PC-9 (cell line): ENCODE measurements around the gene PTPN20. TPM values are rescaled to one million over a fixed set of nuclear protein-coding genes. Genes with fewer than 3 reads are reported as not detected.

Experiments
- BruUV-seq: library from RNA; stranded (reverse); fragments of 400-500 nt; replicated peaks from 2 replicates; lab custom pipeline; 2021; lab: Mats Ljungman, UMichigan
- CTCF ChIA-PET: fragments of 300-600 bp; sonication (Branson Sonifier 250); formaldehyde crosslinking; loops from one replicate; lab custom pipeline; 2022; ENCODE audit warnings: antibody characterized with exemption; lab: Charles Lee
- POLR2A ChIA-PET: fragments of 300-600 bp; sonication (Branson Sonifier 250); formaldehyde crosslinking; loops from one replicate; lab custom pipeline; 2022; ENCODE audit warnings: antibody characterized with exemption; ENCODE audit not compliant: unreplicated experiment; lab: Charles Lee
- DNase-seq, 2 experiments: peaks; one replicate each; pipeline versions ENCODE4 v3.0.0 to v3.0.0-alpha.2; 2015 to 2022; ENCODE audit warnings: mixed read lengths in 1 of 2
- H2AFZ ChIP-seq: fragments of 200-600 bp; sonication (generic); 2 replicates; pipeline ENCODE4 v1.8.1; 2017; ENCODE audit warnings: antibody characterized with exemption
- H3F3A ChIP-seq: fragments of 200-600 bp; sonication (generic); 2 replicates; pipeline ENCODE4 v1.8.1; 2017; ENCODE audit warnings: antibody characterized with exemption, mild to moderate bottlenecking, low read depth; ENCODE audit not compliant: insufficient read depth
- H3K27ac ChIP-seq: fragments of 200-600 bp; sonication (generic); 2 replicates; pipeline ENCODE4 v1.6.1; 2016; ENCODE audit warnings: mixed run types
- H3K27me3 ChIP-seq: fragments of 200-600 bp; sonication (generic); 2 replicates; pipeline ENCODE4 v1.6.1; 2016; ENCODE audit warnings: low read depth, mixed run types; ENCODE audit not compliant: insufficient read depth
- H3K36me3 ChIP-seq: fragments of 200-600 bp; sonication (generic); 2 replicates; pipeline ENCODE4 v1.6.1; 2016; ENCODE audit warnings: low read depth, mixed run types
- H3K4me1 ChIP-seq: fragments of 200-600 bp; sonication (generic); replicated peaks from 2 replicates; pipeline ENCODE4 v1.6.1; 2016; ENCODE audit warnings: mixed run types; ENCODE audit not compliant: insufficient read depth
- H3K4me2 ChIP-seq: fragments of 200-600 bp; sonication (generic); 2 replicates; pipeline ENCODE4 v1.6.1; 2017; ENCODE audit warnings: mixed run types
- H3K4me3 ChIP-seq: fragments of 200-600 bp; sonication (generic); 2 replicates; pipeline ENCODE4 v1.6.1; 2016; ENCODE audit warnings: mixed run types
- H3K79me2 ChIP-seq: fragments of 200-600 bp; sonication (generic); 2 replicates; pipeline ENCODE4 v1.6.1; 2017; ENCODE audit warnings: low read depth, mixed run types
- H3K9me2 ChIP-seq: fragments of 200-600 bp; sonication (generic); 2 replicates; pipeline ENCODE4 v1.8.1; 2017; ENCODE audit warnings: mild to moderate bottlenecking; ENCODE audit not compliant: insufficient read depth
- H3K9me3 ChIP-seq: fragments of 200-600 bp; sonication (generic); 2 replicates; pipeline ENCODE4 v1.8.1; 2016; ENCODE audit warnings: low read depth; ENCODE audit not compliant: insufficient read depth
- H4K20me1 ChIP-seq: fragments of 200-600 bp; sonication (generic); 2 replicates; pipeline ENCODE4 v1.8.1; 2017; ENCODE audit not compliant: insufficient read depth
- CTCF ChIP-seq: fragments of 200-600 bp; sonication (generic); conservative IDR thresholded peaks from 2 replicates; pipeline ENCODE4 v1.6.1; 2017; ENCODE audit warnings: mixed run types, antibody characterized with exemption, mild to moderate bottlenecking, moderate library complexity
- EZH2 ChIP-seq: fragments of 200-600 bp; sonication (generic); IDR thresholded peaks from 2 replicates; pipeline ENCODE4 v1.8.0; 2017; ENCODE audit warnings: antibody characterized with exemption, low read depth
- intact Hi-C: fragments of 100-400 bp; cut with micrococcal nuclease; formaldehyde crosslinking; loops from one replicate; pipeline ENCODE4 v1.10.0; 2022; ENCODE audit not compliant: unreplicated experiment
- total RNA-seq: library from RNA; stranded (reverse); gene quantifications from 2 replicates; pipeline ENCODE4 v1.2.3, GENCODE V29; 2021

PTPN20 gene
- total RNA-seq, 1 experiment from 2014 or later = 19.1 TPM

GRCh38 chr10:47009215-47009838 lies 98.1 kb downstream of the PTPN20 start:
- intact Hi-C loops = no loop called here

GRCh38 chr10:47010036-47010435 lies 98.8 kb downstream of the PTPN20 start:
- TF ChIP-seq EZH2 (no peak), CTCF (no peak)
- Histone ChIP-seq H3K27me3 (no peaks in the 10 kb centered on the region), H3K4me1 (no peaks in the 10 kb centered on the region), H2AFZ (no peak overlapping the region), H3K36me3 (no peaks in the 10 kb centered on the region), H4K20me1 (no peaks in the 10 kb centered on the region), H3K4me2 (no peak overlapping the region), H3K9me2 (no peaks in the 10 kb centered on the region), H3K9me3 (no peaks in the 10 kb centered on the region), H3K27ac (no peak overlapping the region), H3K4me3 (no peak overlapping the region), H3F3A (no peaks in the 10 kb centered on the region), H3K79me2 (no peaks in the 10 kb centered on the region)
- CTCF ChIA-PET = no interaction called here
- intact Hi-C loops = no loop called here
- BruUV-seq = no TSS peak
- no peak for DNase-seq
- POLR2A ChIA-PET = no interaction called here

More at GRCh38 chr10:47009215-47009838, 98.1 kb downstream of the PTPN20 start:
- no peaks in the 10 kb centered on the region for H3K4me1 ChIP-seq
- H4K20me1 ChIP-seq = no peaks in the 10 kb centered on the region
- H3K4me3 ChIP-seq = no peak overlapping the region
- no peak overlapping the region for H3K27ac ChIP-seq
- TF ChIP-seq EZH2 (no peak), CTCF (no peak)
- DNase-seq = no peak
- no peaks in the 10 kb centered on the region for H3K27me3 ChIP-seq
- ChIA-PET POLR2A (interaction anchor here (0.6 kb wide), 1 partner anchor 387 kb away, joined by 6 read pairs; no protein-coding TSS in a partner anchor), CTCF (no interaction called here)
- H3K9me3 ChIP-seq = no peaks in the 10 kb centered on the region
- BruUV-seq = no TSS peak
- H3K4me2 ChIP-seq = no peak overlapping the region
- no peaks in the 10 kb centered on the region for H3K36me3 ChIP-seq
- no peaks in the 10 kb centered on the region for H3F3A ChIP-seq
- H2AFZ ChIP-seq = no peak overlapping the region
- no peaks in the 10 kb centered on the region for H3K9me2 ChIP-seq
- H3K79me2 ChIP-seq = no peaks in the 10 kb centered on the region

- no peaks in the 10 kb centered on the region for H3K9me2 ChIP-seq
- H4K20me1 ChIP-seq = no peaks in the 10 kb centered on the region
- no peak overlapping the region for H3K27ac ChIP-seq
- no peak for TF ChIP-seq CTCF
- TF ChIP-seq EZH2 = no peak
- H3K4me2 ChIP-seq = no peak overlapping the region
- no peak for DNase-seq
- no peaks in the 10 kb centered on the region for H3K36me3 ChIP-seq
- no peaks in the 10 kb centered on the region for H3F3A ChIP-seq
- ChIA-PET CTCF (interaction anchor here (0.5 kb wide), 1 partner anchor 108 kb away, joined by 4 read pairs; no protein-coding TSS in a partner anchor), POLR2A (interaction anchor here (0.6 kb wide), 1 partner anchor 321 kb away, joined by 4 read pairs; no protein-coding TSS in a partner anchor)
- no peaks in the 10 kb centered on the region for H3K27me3 ChIP-seq
- H3K4me3 ChIP-seq = no peak overlapping the region
- no peak overlapping the region for H2AFZ ChIP-seq
- intact Hi-C loops = no loop called here
- no TSS peak for BruUV-seq
- no peaks in the 10 kb centered on the region for H3K4me1 ChIP-seq
- no peaks in the 10 kb centered on the region for H3K79me2 ChIP-seq
- no peaks in the 10 kb centered on the region for H3K9me3 ChIP-seq
These were observed 101.0 kb downstream of the PTPN20 start for GRCh38 chr10:47012214-47012613.
